Keratinocyte (primary cell): Measurements from ENCODE around the gene SPIN2A. TPM values are rescaled to one million over a fixed set of nuclear protein-coding genes. Genes with fewer than 3 reads are reported as not detected.
"Not testable (repeated sequence)": the region's sequence is repeated elsewhere in the genome, so short reads cannot be mapped to it uniquely, and the experiment has no call there.

Experiments used
- DNase-seq: peaks from one replicate; pipeline ENCODE4 v3.0.0-alpha.2; 2011; ENCODE audit warnings: low read depth, missing footprints, low spot score
- FAIRE-seq: peaks from 2 replicates; lab custom pipeline; 2011; peaks lifted over from hg19 to GRCh38; lab: Jason Lieb, UNC
- H2AFZ ChIP-seq: 2 replicates; pipeline ENCODE4 v1.6.0; 2012; ENCODE audit warnings: low read length, control low read depth, inconsistent platforms; ENCODE audit not compliant: control insufficient read depth
- H3K27ac ChIP-seq: 2 replicates; pipeline ENCODE4 v1.5.1; 2011; ENCODE audit warnings: low read length; ENCODE audit not compliant: control insufficient read depth, insufficient read depth
- H3K27me3 ChIP-seq: 3 replicates; pipeline ENCODE4 v1.6.0; 2011; ENCODE audit warnings: low read length; ENCODE audit not compliant: control insufficient read depth, insufficient read depth; ENCODE audit errors: extremely low read depth
- H3K36me3 ChIP-seq, 2 experiments: 2 replicates in 1 of 2; 3 replicates in 1 of 2; pipeline ENCODE4 v1.5.1; 2011; ENCODE audit warnings: low read length in 2 of 2, mild to moderate bottlenecking in 1 of 2; ENCODE audit not compliant: control insufficient read depth in 2 of 2, insufficient read depth in 2 of 2; ENCODE audit errors: extremely low read depth in 1 of 2
- H3K4me1 ChIP-seq: 3 replicates; pipeline ENCODE4 v1.5.1; 2011; ENCODE audit warnings: low read length; ENCODE audit not compliant: control insufficient read depth, insufficient read depth; ENCODE audit errors: extremely low read depth
- H3K4me2 ChIP-seq: 3 replicates; pipeline ENCODE4 v1.6.0; 2011; ENCODE audit warnings: low read depth, low read length; ENCODE audit not compliant: control insufficient read depth, insufficient read depth; ENCODE audit errors: extremely low read depth
- H3K4me3 ChIP-seq, 3 experiments: fragments of 200-600 bp in 1 of 3; sonication (generic) in 1 of 3; 2 replicates in 2 of 3; 3 replicates in 1 of 3; pipeline ENCODE4 v1.5.1; 2011 to 2016; ENCODE audit warnings: low read length in 3 of 3, mild to moderate bottlenecking in 3 of 3, control low read depth in 2 of 3, inconsistent platforms in 1 of 3, low read depth in 1 of 3, mixed read lengths in 1 of 3, mixed run types in 1 of 3, moderate library complexity in 1 of 3; ENCODE audit not compliant: control insufficient read depth in 2 of 3, insufficient read depth in 2 of 3; ENCODE audit errors: extremely low read depth in 1 of 3
- H3K79me2 ChIP-seq: 2 replicates; pipeline ENCODE4 v1.6.0; 2012; ENCODE audit warnings: low read length; ENCODE audit not compliant: control insufficient read depth, insufficient read depth
- H3K9ac ChIP-seq: 3 replicates; pipeline ENCODE4 v1.6.0; 2011; ENCODE audit warnings: low read length; ENCODE audit not compliant: control insufficient read depth, insufficient read depth; ENCODE audit errors: extremely low read depth
- H3K9me1 ChIP-seq: 3 replicates; pipeline ENCODE4 v1.6.0; 2011; ENCODE audit warnings: low read length; ENCODE audit not compliant: control insufficient read depth, insufficient read depth; ENCODE audit errors: extremely low read depth
- H3K9me3 ChIP-seq: 2 replicates; pipeline ENCODE4 v1.5.1; 2012; ENCODE audit warnings: low read depth, low read length; ENCODE audit not compliant: control insufficient read depth
- H4K20me1 ChIP-seq: 3 replicates; pipeline ENCODE4 v1.6.0; 2011; ENCODE audit warnings: low read length; ENCODE audit not compliant: control insufficient read depth, insufficient read depth; ENCODE audit errors: extremely low read depth
- CTCF ChIP-seq, 3 experiments: IDR thresholded peaks in 1 of 3; conservative IDR thresholded peaks in 1 of 3; optimal IDR thresholded peaks in 1 of 3; 2 replicates in 2 of 3; 3 replicates in 1 of 3; pipeline versions ENCODE3 to v1.5.1; 2011; ENCODE audit warnings: low read length in 3 of 3, mild to moderate bottlenecking in 3 of 3, moderate library complexity in 2 of 3, control low read depth in 1 of 3, inconsistent platforms in 1 of 3; ENCODE audit not compliant: insufficient read depth in 2 of 3; ENCODE audit errors: extremely low read depth in 1 of 3
- EZH2 ChIP-seq: IDR thresholded peaks from one replicate; pipeline ENCODE4 v1.6.1; 2012; ENCODE audit warnings: inconsistent platforms, mild to moderate bottlenecking, low read length, moderate library complexity
- dilution Hi-C: fragments of 300-500 bp; cut with MboI; formaldehyde crosslinking; loops from one replicate; pipeline ENCODE4 v1.7.0; 2020; ENCODE audit warnings: low sequenced_read_pairs; ENCODE audit not compliant: extremely low pct_ligation_motif_present
- polyA minus RNA-seq, 3 experiments: library from RNA; depleted of rRNA, polyadenylated mRNA; stranded (reverse); fragments of >200 nt; gene quantifications; 1 replicate in 1 of 3; 2 replicates in 1 of 3; 3 replicates in 1 of 3; pipeline ENCODE4 v1.2.3, GENCODE V29; 2011
- polyA plus RNA-seq, 5 experiments: library from polyadenylated mRNA; depleted of rRNA in 3 of 5; stranded (reverse) in 3 of 5; stranded (forward) in 1 of 5; unstranded in 1 of 5; fragments of >200 nt; gene quantifications; 1 replicate in 1 of 5; 2 replicates in 3 of 5; 3 replicates in 1 of 5; pipeline versions ENCODE4 v1.2.1 to v1.2.3, GENCODE V29; 2011 to 2012; ENCODE audit warnings: missing spikeins in 2 of 5, low read depth in 1 of 5, low replicate concordance in 1 of 5

Gene SPIN2A
- polyA plus RNA-seq (0.17 to 0.42 TPM (median 0.32 TPM) in 3 replicates), polyA minus RNA-seq (0.43 to 0.58 TPM in 2 of 3 replicates, not detected in the other)
- not detected for polyA plus RNA-seq (2011; ENCODE audit: low read depth)
- 0.07 TPM in 1 of 2 replicates, not detected in the other for polyA plus RNA-seq (2011; cell fraction: cytosol; rRNA removed)
- 1.4 and 2.1 TPM in 2 replicates for polyA plus RNA-seq (2011; cell fraction: nucleus; rRNA removed)
- 0.23 and 0.44 TPM in 2 replicates for polyA plus RNA-seq (2012; ENCODE audit: low replicate concordance)
- polyA minus RNA-seq (2011; cell fraction: cytosol; rRNA and poly(A)+ RNA removed): not detected
- 0.63 and 0.85 TPM in 2 replicates for polyA minus RNA-seq (2011; cell fraction: nucleus; rRNA and poly(A)+ RNA removed)

- peak within 1 kb of the TSS; percentile 16 for H3K4me2 ChIP-seq
- H3K9ac ChIP-seq, H4K20me1 ChIP-seq, H3K36me3 ChIP-seq, H3K9me1 ChIP-seq, H3K4me3 ChIP-seq, DNase-seq, H3K9me3 ChIP-seq, FAIRE-seq, dilution Hi-C loops, H3K27ac ChIP-seq, H3K79me2 ChIP-seq, H3K27me3 ChIP-seq, H2AFZ ChIP-seq, H3K4me1 ChIP-seq: not testable (repeated sequence)
These were observed at the start of gene SPIN2A for GRCh38 chrX:57137073-57137472. TSS of gene SPIN2A (minus strand) at chrX:57137397. CDS start at chrX:57136597, 800 bp downstream.

- no peaks in the 10 kb centered on the region for H3K9me3 ChIP-seq
- H3K9me1 ChIP-seq: no peaks in the 10 kb centered on the region
- DNase-seq: no peak
- H3K4me2 ChIP-seq: no peak overlapping the region
- no peak overlapping the region for H2AFZ ChIP-seq
- H3K9ac ChIP-seq: no peak overlapping the region
- H3K4me1 ChIP-seq: no peaks in the 10 kb centered on the region
- H4K20me1 ChIP-seq: no peaks in the 10 kb centered on the region
- no peak overlapping the region for H3K4me3 ChIP-seq
- H3K79me2 ChIP-seq: no peaks in the 10 kb centered on the region
- H3K36me3 ChIP-seq: no peaks in the 10 kb centered on the region
- H3K27me3 ChIP-seq: no peaks in the 10 kb centered on the region
- H3K27ac ChIP-seq: no peak overlapping the region
- dilution Hi-C loops: no loop called here
- TF ChIP-seq EZH2 (no peak), CTCF (optimal IDR thresholded peaks at IDR 0.05 in 1 of 3, IDR thresholded peaks at IDR 0.05 in 1 of 3, conservative IDR thresholded peaks at IDR 0.05 in 1 of 3; ENCODE audit: extremely low read depth in 1 of 3, insufficient read depth in 2 of 3, low read length in 3 of 3) (no peak)
- FAIRE-seq: no peak
These were observed 41.4 kb upstream of the SPIN2A start for GRCh38 chrX:57178605-57179004.

GRCh38 chrX:57177070-57177469 lies 39.9 kb upstream of the SPIN2A start:
- H3K4me3 ChIP-seq: no peak overlapping the region
- H3K36me3 ChIP-seq: no peaks in the 10 kb centered on the region
- H4K20me1 ChIP-seq: no peaks in the 10 kb centered on the region
- FAIRE-seq (no peak), DNase-seq (no peak)
- H3K9ac ChIP-seq: no peak overlapping the region
- dilution Hi-C loops: no loop called here
- H3K4me2 ChIP-seq: no peak overlapping the region
- H3K4me1 ChIP-seq: no peaks in the 10 kb centered on the region
- no peak overlapping the region for H3K27ac ChIP-seq
- no peaks in the 10 kb centered on the region for H3K9me1 ChIP-seq
- no peak overlapping the region for H2AFZ ChIP-seq
- H3K9me3 ChIP-seq: no peaks in the 10 kb centered on the region
- no peaks in the 10 kb centered on the region for H3K27me3 ChIP-seq
- no peaks in the 10 kb centered on the region for H3K79me2 ChIP-seq
- TF ChIP-seq CTCF (optimal IDR thresholded peaks at IDR 0.05 in 1 of 3, IDR thresholded peaks at IDR 0.05 in 1 of 3, conservative IDR thresholded peaks at IDR 0.05 in 1 of 3; ENCODE audit: extremely low read depth in 1 of 3, insufficient read depth in 2 of 3, low read length in 3 of 3) (no peak), EZH2 (no peak)
